OCI-LY1 (cell line): ENCODE measurements around the gene TPM2.

Experiments
- H2AFZ ChIP-seq: fragments of 200-600 bp; sonication (generic), shearing (Covaris generic); 2 replicates; pipeline ENCODE4 v1.6.0; 2014; ENCODE audit warnings: antibody characterized with exemption, mild to moderate bottlenecking, low read length
- H3F3A ChIP-seq: fragments of 200-600 bp; sonication (generic), shearing (Covaris generic); 2 replicates; pipeline ENCODE4 v1.6.0; 2014; ENCODE audit warnings: mild to moderate bottlenecking, antibody characterized with exemption, low read length, moderate library complexity; ENCODE audit not compliant: insufficient read depth
- H3K27ac ChIP-seq: fragments of 200-600 bp; sonication (generic); 2 replicates; pipeline ENCODE4 v1.5.1; 2014; ENCODE audit warnings: low read length, mixed run types, mild to moderate bottlenecking, low read depth; ENCODE audit not compliant: poor library complexity, severe bottlenecking
- H3K27me3 ChIP-seq: fragments of 200-600 bp; sonication (generic); 2 replicates; pipeline ENCODE4 v1.6.0; 2014; ENCODE audit warnings: antibody characterized with exemption, mild to moderate bottlenecking, low read length, moderate library complexity; ENCODE audit not compliant: insufficient read depth
- H3K36me3 ChIP-seq: fragments of 200-600 bp; sonication (generic); 2 replicates; pipeline ENCODE4 v1.6.1; 2014; ENCODE audit warnings: mild to moderate bottlenecking, antibody characterized with exemption, low read length, moderate library complexity, mixed read lengths; ENCODE audit not compliant: insufficient read depth
- H3K4me1 ChIP-seq: fragments of 200-600 bp; sonication (generic); 2 replicates; pipeline ENCODE4 v1.5.1; 2014; ENCODE audit warnings: mild to moderate bottlenecking, low read length, moderate library complexity; ENCODE audit not compliant: insufficient read depth, severe bottlenecking
- H3K4me2 ChIP-seq: fragments of 200-600 bp; sonication (generic), shearing (Covaris generic); 2 replicates; pipeline ENCODE4 v1.6.1; 2014; ENCODE audit warnings: low read length
- H3K4me3 ChIP-seq: fragments of 200-600 bp; sonication (generic); 2 replicates; pipeline ENCODE4 v1.5.1; 2014; ENCODE audit warnings: low read length, low read depth, mild to moderate bottlenecking, mixed read lengths; ENCODE audit not compliant: poor library complexity, severe bottlenecking
- H3K79me2 ChIP-seq: fragments of 200-600 bp; shearing (Covaris generic); 2 replicates; pipeline ENCODE4 v1.6.1; 2016; ENCODE audit warnings: mixed run types, low read length, mixed read lengths; ENCODE audit not compliant: insufficient read depth
- H3K9ac ChIP-seq: fragments of 200-600 bp; sonication (generic), shearing (Covaris generic); 2 replicates; pipeline ENCODE4 v1.6.1; 2014; ENCODE audit warnings: mild to moderate bottlenecking, low read length, mixed read lengths
- H3K9me2 ChIP-seq: fragments of 200-600 bp; sonication (generic), shearing (Covaris generic); 2 replicates; pipeline ENCODE4 v1.6.1; 2014; ENCODE audit warnings: low read depth, mild to moderate bottlenecking, low read length, mixed read lengths
- H3K9me3 ChIP-seq: fragments of 200-600 bp; shearing (Covaris generic); 2 replicates; pipeline ENCODE4 v1.6.1; 2014; ENCODE audit warnings: low read length, mixed read lengths
- H4K20me1 ChIP-seq: fragments of 200-600 bp; sonication (generic), shearing (Covaris generic); 2 replicates; pipeline ENCODE4 v1.6.0; 2016; ENCODE audit warnings: mild to moderate bottlenecking, low read length; ENCODE audit not compliant: insufficient read depth
- CTCF ChIP-seq: fragments of 200-600 bp; sonication (generic), shearing (Covaris generic); IDR thresholded peaks from 2 replicates; pipeline ENCODE4 v1.5.1; 2017; ENCODE audit warnings: mild to moderate bottlenecking, antibody characterized with exemption, low read length, moderate library complexity, mixed read lengths
- EZH2 ChIP-seq: fragments of 200-600 bp; sonication (generic), shearing (Covaris generic); IDR thresholded peaks from 2 replicates; pipeline ENCODE4 v1.8.0; 2017; ENCODE audit warnings: borderline replicate concordance, mixed run types, mild to moderate bottlenecking, antibody characterized with exemption, low read length, moderate library complexity, mixed read lengths

The TPM2 gene

GRCh38 chr9:35660966-35661415, 28.7 kb downstream of the TPM2 start:
- peaks cover 76% of the 10 kb centered on the region for H3K4me1 ChIP-seq
- no peaks in the 10 kb centered on the region for H3K27me3 ChIP-seq
- H3K4me2 ChIP-seq, result no peak overlapping the region
- no peaks in the 10 kb centered on the region for H4K20me1 ChIP-seq
- peak overlapping the region; percentile 6 for H3K27ac ChIP-seq
- H3K9ac ChIP-seq, result no peak overlapping the region
- H3K9me2 ChIP-seq, result no peaks in the 10 kb centered on the region
- H3K36me3 ChIP-seq, result peaks cover 33% of the 10 kb centered on the region; the same call in 1 of the 2 replicates
- no peak overlapping the region for H3K4me3 ChIP-seq
- H3K79me2 ChIP-seq, result no peaks in the 10 kb centered on the region
- H3F3A ChIP-seq, result no peaks in the 10 kb centered on the region
- no peak overlapping the region for H2AFZ ChIP-seq
- no peaks in the 10 kb centered on the region for H3K9me3 ChIP-seq
- TF ChIP-seq EZH2 (no peak), CTCF (no peak; the same call in 1 of the 2 replicates)

- H3K27ac ChIP-seq, result peak overlapping the region; percentile 76
- no peaks in the 10 kb centered on the region for H4K20me1 ChIP-seq
- H3K9me3 ChIP-seq, result no peaks in the 10 kb centered on the region
- H3K9ac ChIP-seq, result peak overlapping the region; percentile 97
- peaks cover 33% of the 10 kb centered on the region; the same call in 1 of the 2 replicates for H3K36me3 ChIP-seq
- no peaks in the 10 kb centered on the region for H3K27me3 ChIP-seq
- H3K4me1 ChIP-seq, result peaks cover 67% of the 10 kb centered on the region
- no peaks in the 10 kb centered on the region for H3K79me2 ChIP-seq
- H3F3A ChIP-seq, result no peaks in the 10 kb centered on the region
- no peaks in the 10 kb centered on the region for H3K9me2 ChIP-seq
- H3K4me2 ChIP-seq, result peak overlapping the region; percentile 91
- peak overlapping the region; percentile 90 for H3K4me3 ChIP-seq
- TF ChIP-seq CTCF (no peak), EZH2 (no peak)
- H2AFZ ChIP-seq, result no peak overlapping the region
Observed at GRCh38 chr9:35659340-35659739, 30.4 kb downstream of the TPM2 start.

GRCh38 chr9:35658968-35659220, 30.8 kb downstream of the TPM2 start:
- no peak overlapping the region for H2AFZ ChIP-seq

More at GRCh38 chr9:35658968-35659220, 30.8 kb downstream of the TPM2 start:
- no peak for TF ChIP-seq EZH2
- no peak for TF ChIP-seq CTCF
- peak overlapping the region; percentile 91 for H3K4me2 ChIP-seq
- peak overlapping the region; percentile 76 for H3K27ac ChIP-seq
- no peaks in the 10 kb centered on the region for H3K9me2 ChIP-seq
- peak overlapping the region; percentile 97 for H3K9ac ChIP-seq
- H3K4me1 ChIP-seq, result peaks cover 63% of the 10 kb centered on the region
- H4K20me1 ChIP-seq, result no peaks in the 10 kb centered on the region
- H3K36me3 ChIP-seq, result peaks cover 33% of the 10 kb centered on the region; the same call in 1 of the 2 replicates
- H3K4me3 ChIP-seq, result peak overlapping the region; percentile 90
- H3K27me3 ChIP-seq, result no peaks in the 10 kb centered on the region
- no peaks in the 10 kb centered on the region for H3K79me2 ChIP-seq
- H3K9me3 ChIP-seq, result no peaks in the 10 kb centered on the region
- no peaks in the 10 kb centered on the region for H3F3A ChIP-seq
